HepG2 (cell line): ENCODE data around the gene LINS1. TPM values are rescaled to one million over a fixed set of nuclear protein-coding genes. Genes with fewer than 3 reads are reported as not detected.

Experiments
- ATAC-seq: fragments of 200-7000 bp; cut with Tn5 transposase; 3 replicates; pipeline ENCODE4 v1.9.1; 2020; ENCODE audit warnings: mild to moderate bottlenecking, moderate library complexity
- BruUV-seq: library from RNA; stranded (reverse); fragments of 400-500 nt; replicated peaks from 2 replicates; lab custom pipeline; 2021; lab: Mats Ljungman, UMichigan
- CTCF ChIA-PET: fragments of 300-600 bp; formaldehyde crosslinking; extraction: SDS; loops from one replicate; lab custom pipeline; 2021; ENCODE audit warnings: low total read pairs, inconsistent platforms, low intra/inter-chr PET ratio; lab: Yijun Ruan, JAX
- POLR2A ChIA-PET: fragments of 350-600 bp; sonication (Branson Sonifier 250); formaldehyde crosslinking; loops from one replicate; lab custom pipeline; 2020; ENCODE audit warnings: antibody characterized with exemption, inconsistent platforms; lab: Yijun Ruan, JAX
- DNase-seq: peaks from one replicate; pipeline ENCODE4 v3.0.0-alpha.2; 2015; ENCODE audit warnings: low spot score
- FAIRE-seq: peaks from 3 replicates; lab custom pipeline; 2011; peaks lifted over from hg19 to GRCh38; lab: Jason Lieb, UNC
- H2AFZ ChIP-seq: one replicate; pipeline ENCODE4 v1.6.1; 2011; ENCODE audit warnings: low read length, inconsistent platforms
- H3K27ac ChIP-seq: fragments of 300-600 bp; 3 replicates; pipeline ENCODE4 v1.8.0; 2011; ENCODE audit warnings: mixed run types, mild to moderate bottlenecking, mixed read lengths, low read length, inconsistent platforms; ENCODE audit not compliant: insufficient read depth; ENCODE audit errors: extremely low read length
- H3K27me3 ChIP-seq, 2 experiments: fragments of 200-600 bp in 1 of 2; 2 replicates in 1 of 2; 3 replicates in 1 of 2; pipeline versions ENCODE4 v1.6.0 to v1.8.0; 2011; ENCODE audit warnings: low read length in 2 of 2, mild to moderate bottlenecking in 2 of 2, moderate library complexity in 2 of 2, inconsistent platforms in 1 of 2; ENCODE audit not compliant: insufficient read depth in 2 of 2, control insufficient read depth in 1 of 2
- H3K36me3 ChIP-seq, 2 experiments: fragments of 200-600 bp in 1 of 2; replicated peaks in 1 of 2; 2 replicates in 1 of 2; 3 replicates in 1 of 2; pipeline versions ENCODE4 v1.5.1 to v1.8.0; 2011; ENCODE audit warnings: low read length in 2 of 2, inconsistent platforms in 1 of 2; ENCODE audit not compliant: insufficient read depth in 2 of 2, control insufficient read depth in 1 of 2
- H3K4me1 ChIP-seq: 2 replicates; pipeline ENCODE4 v1.5.1; 2012; ENCODE audit warnings: low read length, inconsistent platforms; ENCODE audit not compliant: insufficient read depth
- H3K4me2 ChIP-seq: 2 replicates; pipeline ENCODE4 v1.6.0; 2011; ENCODE audit warnings: low read depth, low read length, inconsistent platforms
- H3K4me3 ChIP-seq, 3 experiments: fragments of 200-600 bp in 1 of 3; sonication (generic), shearing (Covaris generic) in 1 of 3; replicated peaks in 1 of 3; 2 replicates each; pipeline ENCODE4 v1.5.1; 2011 to 2016; ENCODE audit warnings: low read length in 3 of 3, inconsistent platforms in 2 of 3, low read depth in 2 of 3, mild to moderate bottlenecking in 2 of 3, control low read depth in 1 of 3, mixed read lengths in 1 of 3; ENCODE audit not compliant: insufficient read depth in 1 of 3
- H3K79me2 ChIP-seq: one replicate; pipeline ENCODE4 v1.6.1; 2011; ENCODE audit warnings: low read length, inconsistent platforms; ENCODE audit not compliant: insufficient read depth
- H3K9ac ChIP-seq: 2 replicates; pipeline ENCODE4 v1.6.0; 2011; ENCODE audit warnings: mild to moderate bottlenecking, low read depth, low read length, inconsistent platforms; ENCODE audit not compliant: insufficient read depth
- H3K9me3 ChIP-seq: 2 replicates; pipeline ENCODE4 v1.5.1; 2012; ENCODE audit warnings: mild to moderate bottlenecking, low read length
- H4K20me1 ChIP-seq: 2 replicates; pipeline ENCODE4 v1.6.0; 2011; ENCODE audit warnings: inconsistent platforms, mild to moderate bottlenecking, low read length, moderate library complexity; ENCODE audit not compliant: insufficient read depth
- CC2D1A ChIP-seq: sonication (generic); formaldehyde crosslinking; IDR thresholded peaks from 2 replicates; pipeline ENCODE4 v1.8.1; 2023; ENCODE audit warnings: mild to moderate bottlenecking, missing genetic modification reagents
- KDM4B ChIP-seq: sonication (generic); formaldehyde crosslinking; IDR thresholded peaks from 2 replicates; pipeline ENCODE4 v1.4.0; 2020; ENCODE audit warnings: missing genetic modification reagents
- KMT2B ChIP-seq: IDR thresholded peaks from 2 replicates; pipeline ENCODE4 v1.6.1; 2016; ENCODE audit warnings: missing genetic modification reagents, missing compliant biosample characterization
- MAFF ChIP-seq: IDR thresholded peaks from 2 replicates; pipeline ENCODE4 v1.6.1; 2011; ENCODE audit warnings: low read depth, low read length, improper control_type of control experiment
- MATR3 ChIP-seq: sonication (generic); formaldehyde crosslinking; IDR thresholded peaks from 2 replicates; pipeline ENCODE4 v1.4.0; 2020; ENCODE audit warnings: missing genetic modification reagents
- NR2F1 ChIP-seq, 2 experiments: fragments of 450-650 bp in 1 of 2; formaldehyde crosslinking in 1 of 2; IDR thresholded peaks; 2 replicates each; pipeline versions ENCODE4 v1.5.0 to v1.6.1; 2016 to 2020; ENCODE audit warnings: mild to moderate bottlenecking in 1 of 2, missing compliant biosample characterization in 1 of 2, missing genetic modification reagents in 1 of 2, moderate library complexity in 1 of 2
- PHF5A ChIP-seq: IDR thresholded peaks from one replicate; pipeline ENCODE4 v1.6.1; 2018; ENCODE audit warnings: low read depth, missing genetic modification reagents; ENCODE audit not compliant: unreplicated experiment
- RORA ChIP-seq: sonication (generic); formaldehyde crosslinking; IDR thresholded peaks from 2 replicates; pipeline ENCODE4 v1.5.0; 2020; ENCODE audit warnings: mild to moderate bottlenecking, missing genetic modification reagents, moderate library complexity
- SPEN ChIP-seq: sonication (generic); formaldehyde crosslinking; IDR thresholded peaks from 2 replicates; pipeline ENCODE4 v1.5.1; 2020; ENCODE audit warnings: low read depth, mild to moderate bottlenecking, missing genetic modification reagents
- ZNF292 ChIP-seq: sonication (generic); formaldehyde crosslinking; IDR thresholded peaks from 2 replicates; pipeline ENCODE4 v1.8.1; 2022; ENCODE audit warnings: mild to moderate bottlenecking, low read depth, missing genetic modification reagents, borderline replicate concordance
- ZNF446 ChIP-seq: sonication (generic); formaldehyde crosslinking; IDR thresholded peaks from 2 replicates; pipeline ENCODE4 v1.5.0; 2020; ENCODE audit warnings: mild to moderate bottlenecking, missing genetic modification reagents
- ZNF781 ChIP-seq: sonication (generic); formaldehyde crosslinking; IDR thresholded peaks from 2 replicates; pipeline ENCODE4 v1.5.1; 2020; ENCODE audit warnings: borderline replicate concordance, mild to moderate bottlenecking, missing genetic modification reagents; ENCODE audit errors: not compliant biosample characterization
- WGBS: methylation state at CpG from one replicate; pipeline ENCODE4 v1.1.6; 2017; ENCODE audit warnings: low lambda C conversion rate; 5-methylcytosine and 5-hydroxymethylcytosine counted together
- in situ Hi-C: cut with HindIII; loops from 2 replicates; pipeline ENCODE4 v1.10.0; 2017; ENCODE audit warnings: low pct_unique_long_range_greater_than_20kb; ENCODE audit not compliant: extremely low pct_ligation_motif_present
- intact Hi-C: fragments of 100-400 bp; cut with micrococcal nuclease; formaldehyde crosslinking; loops from one replicate; pipeline ENCODE4 v1.10.0; 2022; ENCODE audit not compliant: unreplicated experiment
- polyA plus RNA-seq, 8 experiments: library from polyadenylated mRNA; depleted of rRNA in 3 of 8; stranded (reverse) in 7 of 8; unstranded in 1 of 8; fragments of >200 nt; fragmentation: Illumina TruSeq in 4 of 8; extraction: Trizol in 4 of 8; gene quantifications; 2 replicates each; pipeline versions ENCODE4 v1.2.1 to v1.2.3, GENCODE V29; 2011 to 2016; ENCODE audit warnings: low read depth in 4 of 8, missing spikeins in 1 of 8, mixed read lengths in 1 of 8; ENCODE audit not compliant: insufficient read depth in 1 of 8
- total RNA-seq, 5 experiments: library from RNA; depleted of rRNA; stranded (reverse); fragments of >200 nt; fragmentation: Illumina TruSeq; extraction: Trizol; gene quantifications; 2 replicates each; pipeline ENCODE4 v1.2.3, GENCODE V29; 2016; ENCODE audit warnings: low read depth in 1 of 5
- TF ChIP-seq, protein P1 (sequence below): sonication (generic); formaldehyde crosslinking; conservative IDR thresholded peaks from 2 replicates; pipeline ENCODE4 v1.8.0; 2022; ENCODE audit warnings: missing genetic modification reagents
- TF ChIP-seq, protein P2 (sequence below): sonication (generic); formaldehyde crosslinking; IDR thresholded peaks from 2 replicates; pipeline ENCODE4 v1.5.1; 2020; ENCODE audit warnings: mild to moderate bottlenecking, missing genetic modification reagents, borderline replicate concordance

Gene LINS1
- total and polyA plus RNA-seq, 2 of the 13 experiments (the other 11 are each of a cell fraction or from before 2014, with no cell fraction given), result 9.8 to 10.4 TPM

DNA sequence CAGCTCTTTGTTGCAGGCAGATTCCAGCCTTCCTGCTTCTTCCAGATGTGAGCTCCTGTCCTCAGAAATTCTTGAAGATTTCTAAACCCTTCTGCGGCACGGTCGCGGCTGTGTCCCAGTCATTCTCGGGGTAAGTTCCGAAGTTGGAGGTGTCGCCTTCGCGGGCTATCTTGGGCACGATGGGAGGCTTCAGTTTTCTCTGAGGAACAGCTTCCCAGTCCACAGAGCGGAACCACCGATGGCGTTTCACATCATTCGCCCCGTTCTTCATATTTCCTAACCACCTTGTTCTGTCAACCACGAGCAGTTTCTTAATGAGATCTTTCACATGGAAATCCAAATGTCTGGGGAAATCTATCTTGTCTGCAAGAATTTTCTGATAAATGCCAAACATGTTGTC lies 48.5 kb downstream of the LINS1 start:
- no peak overlapping the region for H3K9ac ChIP-seq
- no peaks in the 10 kb centered on the region for H3K4me1 ChIP-seq
- no peak overlapping the region for H3K4me3 ChIP-seq
- H2AFZ ChIP-seq, result no peak overlapping the region
- ChIA-PET CTCF (no interaction called here), POLR2A (no interaction called here)
- H3K27me3 ChIP-seq, result no peaks in the 10 kb centered on the region
- no peak overlapping the region for H3K4me2 ChIP-seq
- no peaks in the 10 kb centered on the region for H3K36me3 ChIP-seq
- H4K20me1 ChIP-seq, result no peaks in the 10 kb centered on the region
- FAIRE-seq, result no peak
- intact Hi-C loops (no loop called here), in situ Hi-C loops (no loop called here)
- H3K27ac ChIP-seq, result no peak overlapping the region
- WGBS, result 91% methylated on average over 16 of the region's 16 CpGs
- peaks cover 11% of the 10 kb centered on the region; the same call in 1 of the 2 replicates for H3K9me3 ChIP-seq
- no TSS peak for BruUV-seq
- DNase-seq, result no peak
- ATAC-seq, result no peak
- TF ChIP-seq PHF5A (CRISPR knock-in tag), result no peak
- no peak for TF ChIP-seq KDM4B
- no peak for TF ChIP-seq KMT2B (CRISPR knock-in tag)
- no peak for TF ChIP-seq MAFF
- TF ChIP-seq SPEN (CRISPR knock-in tag), result no peak
- no peak for TF ChIP-seq NR2F1 (CRISPR knock-in tag; IDR thresholded peaks at IDR 0.05)
- no peak for TF ChIP-seq ZNF781 (CRISPR knock-in tag)
- no peak for TF ChIP-seq RORA (CRISPR knock-in tag)
- TF ChIP-seq MATR3 (CRISPR knock-in tag), result no peak
- no peak for TF ChIP-seq CC2D1A (CRISPR knock-in tag)
- no peak for TF ChIP-seq ZNF292
- TF ChIP-seq, protein P1, sequence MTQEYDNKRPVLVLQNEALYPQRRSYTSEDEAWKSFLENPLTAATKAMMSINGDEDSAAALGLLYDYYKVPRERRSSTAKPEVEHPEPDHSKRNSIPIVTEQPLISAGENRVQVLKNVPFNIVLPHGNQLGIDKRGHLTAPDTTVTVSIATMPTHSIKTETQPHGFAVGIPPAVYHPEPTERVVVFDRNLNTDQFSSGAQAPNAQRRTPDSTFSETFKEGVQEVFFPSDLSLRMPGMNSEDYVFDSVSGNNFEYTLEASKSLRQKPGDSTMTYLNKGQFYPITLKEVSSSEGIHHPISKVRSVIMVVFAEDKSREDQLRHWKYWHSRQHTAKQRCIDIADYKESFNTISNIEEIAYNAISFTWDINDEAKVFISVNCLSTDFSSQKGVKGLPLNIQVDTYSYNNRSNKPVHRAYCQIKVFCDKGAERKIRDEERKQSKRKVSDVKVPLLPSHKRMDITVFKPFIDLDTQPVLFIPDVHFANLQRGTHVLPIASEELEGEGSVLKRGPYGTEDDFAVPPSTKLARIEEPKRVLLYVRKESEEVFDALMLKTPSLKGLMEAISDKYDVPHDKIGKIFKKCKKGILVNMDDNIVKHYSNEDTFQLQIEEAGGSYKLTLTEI, result no peak
- TF ChIP-seq, protein P2, sequence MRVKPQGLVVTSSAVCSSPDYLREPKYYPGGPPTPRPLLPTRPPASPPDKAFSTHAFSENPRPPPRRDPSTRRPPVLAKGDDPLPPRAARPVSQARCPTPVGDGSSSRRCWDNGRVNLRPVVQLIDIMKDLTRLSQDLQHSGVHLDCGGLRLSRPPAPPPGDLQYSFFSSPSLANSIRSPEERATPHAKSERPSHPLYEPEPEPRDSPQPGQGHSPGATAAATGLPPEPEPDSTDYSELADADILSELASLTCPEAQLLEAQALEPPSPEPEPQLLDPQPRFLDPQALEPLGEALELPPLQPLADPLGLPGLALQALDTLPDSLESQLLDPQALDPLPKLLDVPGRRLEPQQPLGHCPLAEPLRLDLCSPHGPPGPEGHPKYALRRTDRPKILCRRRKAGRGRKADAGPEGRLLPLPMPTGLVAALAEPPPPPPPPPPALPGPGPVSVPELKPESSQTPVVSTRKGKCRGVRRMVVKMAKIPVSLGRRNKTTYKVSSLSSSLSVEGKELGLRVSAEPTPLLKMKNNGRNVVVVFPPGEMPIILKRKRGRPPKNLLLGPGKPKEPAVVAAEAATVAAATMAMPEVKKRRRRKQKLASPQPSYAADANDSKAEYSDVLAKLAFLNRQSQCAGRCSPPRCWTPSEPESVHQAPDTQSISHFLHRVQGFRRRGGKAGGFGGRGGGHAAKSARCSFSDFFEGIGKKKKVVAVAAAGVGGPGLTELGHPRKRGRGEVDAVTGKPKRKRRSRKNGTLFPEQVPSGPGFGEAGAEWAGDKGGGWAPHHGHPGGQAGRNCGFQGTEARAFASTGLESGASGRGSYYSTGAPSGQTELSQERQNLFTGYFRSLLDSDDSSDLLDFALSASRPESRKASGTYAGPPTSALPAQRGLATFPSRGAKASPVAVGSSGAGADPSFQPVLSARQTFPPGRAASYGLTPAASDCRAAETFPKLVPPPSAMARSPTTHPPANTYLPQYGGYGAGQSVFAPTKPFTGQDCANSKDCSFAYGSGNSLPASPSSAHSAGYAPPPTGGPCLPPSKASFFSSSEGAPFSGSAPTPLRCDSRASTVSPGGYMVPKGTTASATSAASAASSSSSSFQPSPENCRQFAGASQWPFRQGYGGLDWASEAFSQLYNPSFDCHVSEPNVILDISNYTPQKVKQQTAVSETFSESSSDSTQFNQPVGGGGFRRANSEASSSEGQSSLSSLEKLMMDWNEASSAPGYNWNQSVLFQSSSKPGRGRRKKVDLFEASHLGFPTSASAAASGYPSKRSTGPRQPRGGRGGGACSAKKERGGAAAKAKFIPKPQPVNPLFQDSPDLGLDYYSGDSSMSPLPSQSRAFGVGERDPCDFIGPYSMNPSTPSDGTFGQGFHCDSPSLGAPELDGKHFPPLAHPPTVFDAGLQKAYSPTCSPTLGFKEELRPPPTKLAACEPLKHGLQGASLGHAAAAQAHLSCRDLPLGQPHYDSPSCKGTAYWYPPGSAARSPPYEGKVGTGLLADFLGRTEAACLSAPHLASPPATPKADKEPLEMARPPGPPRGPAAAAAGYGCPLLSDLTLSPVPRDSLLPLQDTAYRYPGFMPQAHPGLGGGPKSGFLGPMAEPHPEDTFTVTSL (CRISPR knock-in tag), result no peak
- no peak for TF ChIP-seq ZNF446 (CRISPR knock-in tag)
- no peaks in the 10 kb centered on the region for H3K79me2 ChIP-seq
